M059J (cell line): Measurements from ENCODE around the gene TMEM151B. TPM values are rescaled to one million over a fixed set of nuclear protein-coding genes. Genes with fewer than 3 reads are reported as not detected.

Experiments
- DNase-seq: peaks from one replicate; pipeline ENCODE4 v3.0.0-alpha.2; 2012; ENCODE audit warnings: low read depth
- total RNA-seq: library from RNA; depleted of rRNA; stranded (reverse); fragments of >200 nt; shearing (Covaris generic); gene quantifications from 2 replicates; pipeline ENCODE4 v1.2.3, GENCODE V29; 2014

Gene TMEM151B
- total RNA-seq, 1 experiment from 2014 or later, result not detected

GRCh38 chr6:44250718-44251123, 19.5 kb upstream of the TMEM151B start:
- no peak for DNase-seq

GRCh38 chr6:44251576-44252524, 18.4 kb upstream of the TMEM151B start:
- DNase-seq, result no peak

GRCh38 chr6:44253307-44254101, 16.7 kb upstream of the TMEM151B start:
- DNase-seq, result peak; percentile 65

GRCh38 chr6:44254191-44255104, 15.8 kb upstream of the TMEM151B start:
- DNase-seq, result no peak

GRCh38 chr6:44255105-44255808, 15.0 kb upstream of the TMEM151B start:
- peak; percentile 36 for DNase-seq

- DNase-seq, result peak; percentile 30
These were observed 14.1 kb upstream of the TMEM151B start for GRCh38 chr6:44255871-44256774.

GRCh38 chr6:44256775-44257024, 13.6 kb upstream of the TMEM151B start:
- no peak for DNase-seq

GRCh38 chr6:44257025-44257752, 13.1 kb upstream of the TMEM151B start, which contains the start of gene SLC35B2:
TSS of gene SLC35B2 (minus strand) at chr6:44257528. CDS start at chr6:44257410, 118 bp downstream.
- DNase-seq, result peak; percentile 86

GRCh38 chr6:44257753-44258324, 12.4 kb upstream of the TMEM151B start:
- DNase-seq, result no peak

- no peak for DNase-seq
These were observed 11.9 kb upstream of the TMEM151B start for GRCh38 chr6:44258325-44258863.

GRCh38 chr6:44258921-44259320, 11.3 kb upstream of the TMEM151B start:
- no peak for DNase-seq

GRCh38 chr6:44260011-44260410, 10.2 kb upstream of the TMEM151B start:
- DNase-seq, result no peak

GRCh38 chr6:44260451-44261297, 9.6 kb upstream of the TMEM151B start:
- DNase-seq, result no peak

- DNase-seq, result no peak
These were observed 8.7 kb upstream of the TMEM151B start for GRCh38 chr6:44261581-44261980.

- DNase-seq, result no peak
These were observed 7.5 kb upstream of the TMEM151B start for GRCh38 chr6:44262467-44263353.

GRCh38 chr6:44263354-44264100, 6.7 kb upstream of the TMEM151B start:
- DNase-seq, result peak; percentile 65
